ENCODE data around the gene NXPH3.

NXPH3 gene

GRCh38 chr17:49616601-49617131, 41.0 kb downstream of the NXPH3 start:
- Histone ChIP-seq H3K4me1 (ENCODE audit: insufficient read depth, low read length) (no peaks in the 10 kb centered on the region), H3K4me3 (ENCODE audit: low read length) (no peak overlapping the region), H3K27ac (ENCODE audit: low read depth, low read length) (no peak overlapping the region), H3K36me3 (ENCODE audit: insufficient read depth, low read length) (peaks cover 59% of the 10 kb centered on the region), H3K9me3 (ENCODE audit: insufficient read depth, low read depth, low read length) (no peaks in the 10 kb centered on the region), H3K27me3 (ENCODE audit: insufficient read depth, low read length) (no peaks in the 10 kb centered on the region), H3K9ac (ENCODE audit: low read depth, low read length) (no peak overlapping the region)
- 96% methylated on average over 10 of the region's 10 CpGs for WGBS

GRCh38 chr17:49618028-49618611, 42.4 kb downstream of the NXPH3 start:
- Histone ChIP-seq H3K9ac (ENCODE audit: low read depth, low read length) (no peak overlapping the region), H3K9me3 (ENCODE audit: insufficient read depth, low read depth, low read length) (no peaks in the 10 kb centered on the region), H3K4me3 (ENCODE audit: low read length) (no peak overlapping the region), H3K36me3 (ENCODE audit: insufficient read depth, low read length) (peaks cover 66% of the 10 kb centered on the region), H3K27ac (ENCODE audit: low read depth, low read length) (no peak overlapping the region), H3K27me3 (ENCODE audit: insufficient read depth, low read length) (no peaks in the 10 kb centered on the region), H3K4me1 (ENCODE audit: insufficient read depth, low read length) (no peaks in the 10 kb centered on the region)
- 88% methylated on average over 3 of the region's 3 CpGs for WGBS

GRCh38 chr17:49621420-49621819, 45.7 kb downstream of the NXPH3 start:
- Histone ChIP-seq H3K27ac (ENCODE audit: low read depth, low read length) (no peak overlapping the region), H3K4me3 (ENCODE audit: low read length) (no peak overlapping the region), H3K27me3 (ENCODE audit: insufficient read depth, low read length) (no peaks in the 10 kb centered on the region), H3K9me3 (ENCODE audit: insufficient read depth, low read depth, low read length) (no peaks in the 10 kb centered on the region), H3K36me3 (ENCODE audit: insufficient read depth, low read length) (peaks cover 47% of the 10 kb centered on the region), H3K4me1 (ENCODE audit: insufficient read depth, low read length) (no peaks in the 10 kb centered on the region), H3K9ac (ENCODE audit: low read depth, low read length) (no peak overlapping the region)

- Histone ChIP-seq H3K4me3 (ENCODE audit: low read length) (no peak overlapping the region), H3K27me3 (ENCODE audit: insufficient read depth, low read length) (no peaks in the 10 kb centered on the region), H3K36me3 (ENCODE audit: insufficient read depth, low read length) (peaks cover 42% of the 10 kb centered on the region), H3K4me1 (ENCODE audit: insufficient read depth, low read length) (no peaks in the 10 kb centered on the region), H3K9me3 (ENCODE audit: insufficient read depth, low read depth, low read length) (no peaks in the 10 kb centered on the region), H3K9ac (ENCODE audit: low read depth, low read length) (no peak overlapping the region), H3K27ac (ENCODE audit: low read depth, low read length) (no peak overlapping the region)
- 92% methylated on average over 2 of the region's 2 CpGs for WGBS
Measured at GRCh38 chr17:49621946-49622529, 46.4 kb downstream of the NXPH3 start.

- H3K27me3 ChIP-seq (ENCODE audit: insufficient read depth, low read length): no peaks in the 10 kb centered on the region
- H3K4me3 ChIP-seq (ENCODE audit: low read length): no peak overlapping the region
- H3K9me3 ChIP-seq (ENCODE audit: insufficient read depth, low read depth, low read length): no peaks in the 10 kb centered on the region
- H3K27ac ChIP-seq (ENCODE audit: low read depth, low read length): no peak overlapping the region
- peaks cover 22% of the 10 kb centered on the region for H3K36me3 ChIP-seq (ENCODE audit: insufficient read depth, low read length)
- H3K9ac ChIP-seq (ENCODE audit: low read depth, low read length): no peak overlapping the region
- no peaks in the 10 kb centered on the region for H3K4me1 ChIP-seq (ENCODE audit: insufficient read depth, low read length)
- WGBS: 69% methylated on average over 2 of the region's 3 CpGs
Measured at GRCh38 chr17:49624896-49625295, 49.2 kb downstream of the NXPH3 start.

- Histone ChIP-seq H3K4me3 (ENCODE audit: low read length) (no peak overlapping the region), H3K9ac (ENCODE audit: low read depth, low read length) (no peak overlapping the region), H3K36me3 (ENCODE audit: insufficient read depth, low read length) (no peaks in the 10 kb centered on the region), H3K4me1 (ENCODE audit: insufficient read depth, low read length) (peaks cover 17% of the 10 kb centered on the region), H3K27ac (ENCODE audit: low read depth, low read length) (no peak overlapping the region), H3K27me3 (ENCODE audit: insufficient read depth, low read length) (no peaks in the 10 kb centered on the region), H3K9me3 (ENCODE audit: insufficient read depth, low read depth, low read length) (no peaks in the 10 kb centered on the region)
Measured at GRCh38 chr17:49629447-49629846, 53.8 kb downstream of the NXPH3 start.

GRCh38 chr17:49630113-49630900, 54.6 kb downstream of the NXPH3 start:
- 93% methylated on average over 4 of the region's 6 CpGs for WGBS
- H3K27ac ChIP-seq (ENCODE audit: low read depth, low read length): no peak overlapping the region

GRCh38 chr17:49631496-49631895, 55.8 kb downstream of the NXPH3 start:
- Histone ChIP-seq H3K36me3 (ENCODE audit: insufficient read depth, low read length) (no peaks in the 10 kb centered on the region), H3K4me3 (ENCODE audit: low read length) (no peak overlapping the region), H3K4me1 (ENCODE audit: insufficient read depth, low read length) (peaks cover 26% of the 10 kb centered on the region), H3K9me3 (ENCODE audit: insufficient read depth, low read depth, low read length) (no peaks in the 10 kb centered on the region), H3K27ac (ENCODE audit: low read depth, low read length) (no peak overlapping the region), H3K9ac (ENCODE audit: low read depth, low read length) (no peak overlapping the region), H3K27me3 (ENCODE audit: insufficient read depth, low read length) (no peaks in the 10 kb centered on the region)
- WGBS: 97% methylated on average over 1 of the region's 1 CpG

More at GRCh38 chr17:49630113-49630900, 54.6 kb downstream of the NXPH3 start:
- Histone ChIP-seq H3K27me3 (ENCODE audit: insufficient read depth, low read length) (no peaks in the 10 kb centered on the region), H3K9ac (ENCODE audit: low read depth, low read length) (no peak overlapping the region), H3K36me3 (ENCODE audit: insufficient read depth, low read length) (no peaks in the 10 kb centered on the region), H3K4me1 (ENCODE audit: insufficient read depth, low read length) (peaks cover 26% of the 10 kb centered on the region), H3K9me3 (ENCODE audit: insufficient read depth, low read depth, low read length) (no peaks in the 10 kb centered on the region), H3K4me3 (ENCODE audit: low read length) (no peak overlapping the region)

Data from HUES64 (cell line).